SK-N-SH treated with all-trans-retinoic acid at 6 μM for 48 hours (cell line): ENCODE results near the gene STAC3.

Experiments
- BACH2 ChIP-seq: fragments of 250-450 bp; sonication (Bioruptor Pico); IDR thresholded peaks from 2 replicates; pipeline ENCODE4 v1.9.0; 2021; ENCODE audit warnings: mild to moderate bottlenecking, borderline replicate concordance
- GLIS3 ChIP-seq: fragments of 250-450 bp; sonication (Bioruptor Pico); IDR thresholded peaks from 2 replicates; pipeline ENCODE4 v1.5.0; 2020; ENCODE audit warnings: mild to moderate bottlenecking, moderate library complexity
- ISL1 ChIP-seq: fragments of 250-450 bp; sonication (Bioruptor Pico); IDR thresholded peaks from 2 replicates; pipeline ENCODE4 v2.1.2; 2022; ENCODE audit warnings: mild to moderate bottlenecking, moderate library complexity
- PPARA ChIP-seq: fragments of 250-450 bp; sonication (Bioruptor Pico); IDR thresholded peaks from 2 replicates; pipeline ENCODE4 v1.5.0; 2020; ENCODE audit warnings: mild to moderate bottlenecking, borderline replicate concordance
- SNAI2 ChIP-seq: fragments of 250-450 bp; sonication (Bioruptor Pico); IDR thresholded peaks from 2 replicates; pipeline ENCODE4 v1.5.0; 2020; ENCODE audit warnings: mild to moderate bottlenecking, moderate library complexity
- ZC3H10 ChIP-seq: fragments of 250-450 bp; sonication (Bioruptor Pico); IDR thresholded peaks from 2 replicates; pipeline ENCODE4 v1.5.1; 2021; ENCODE audit warnings: mild to moderate bottlenecking, moderate library complexity
- TF ChIP-seq, protein P1 (sequence below): fragments of 250-450 bp; sonication (Bioruptor Pico); IDR thresholded peaks from 2 replicates; pipeline ENCODE4 v1.8.0; 2020; ENCODE audit warnings: mild to moderate bottlenecking, moderate library complexity, borderline replicate concordance

DNA sequence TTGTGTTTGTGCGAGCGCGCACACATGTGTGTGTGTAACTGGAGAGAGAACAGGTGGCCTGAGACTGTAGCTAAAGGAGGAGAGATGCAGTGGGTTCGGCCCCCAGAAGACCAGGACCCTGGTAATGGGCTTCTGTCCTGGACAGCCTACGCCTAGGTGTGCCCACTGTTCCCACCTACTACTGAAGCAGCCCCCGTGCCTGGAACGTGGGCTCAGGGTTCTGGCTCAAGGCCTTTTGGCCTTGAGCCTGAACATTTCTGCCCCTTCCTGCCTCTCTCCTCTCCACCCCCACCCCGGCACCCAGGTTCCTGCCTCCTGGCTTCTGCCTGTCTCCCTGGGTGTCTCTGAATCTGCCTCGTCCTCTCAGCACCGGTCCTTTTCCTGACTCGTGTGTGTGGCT is 35.9 kb downstream of the STAC3 start:
- no peak for TF ChIP-seq BACH2
- no peak for TF ChIP-seq ISL1
- TF ChIP-seq, protein P1, sequence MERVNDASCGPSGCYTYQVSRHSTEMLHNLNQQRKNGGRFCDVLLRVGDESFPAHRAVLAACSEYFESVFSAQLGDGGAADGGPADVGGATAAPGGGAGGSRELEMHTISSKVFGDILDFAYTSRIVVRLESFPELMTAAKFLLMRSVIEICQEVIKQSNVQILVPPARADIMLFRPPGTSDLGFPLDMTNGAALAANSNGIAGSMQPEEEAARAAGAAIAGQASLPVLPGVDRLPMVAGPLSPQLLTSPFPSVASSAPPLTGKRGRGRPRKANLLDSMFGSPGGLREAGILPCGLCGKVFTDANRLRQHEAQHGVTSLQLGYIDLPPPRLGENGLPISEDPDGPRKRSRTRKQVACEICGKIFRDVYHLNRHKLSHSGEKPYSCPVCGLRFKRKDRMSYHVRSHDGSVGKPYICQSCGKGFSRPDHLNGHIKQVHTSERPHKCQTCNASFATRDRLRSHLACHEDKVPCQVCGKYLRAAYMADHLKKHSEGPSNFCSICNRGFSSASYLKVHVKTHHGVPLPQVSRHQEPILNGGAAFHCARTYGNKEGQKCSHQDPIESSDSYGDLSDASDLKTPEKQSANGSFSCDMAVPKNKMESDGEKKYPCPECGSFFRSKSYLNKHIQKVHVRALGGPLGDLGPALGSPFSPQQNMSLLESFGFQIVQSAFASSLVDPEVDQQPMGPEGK: no peak
- TF ChIP-seq PPARA (CRISPR knock-in tag): no peak
- no peak for TF ChIP-seq GLIS3
- no peak for TF ChIP-seq ZC3H10 (CRISPR knock-in tag)
- TF ChIP-seq SNAI2 (CRISPR knock-in tag): no peak
